GM10248 (cell line): Measurements from ENCODE around the gene SAMD4A.

Experiments
- CTCF ChIA-PET: fragments of 300-600 bp; sonication (Branson Sonifier 250); formaldehyde crosslinking; extraction: SDS; loops from one replicate; lab custom pipeline; 2021; ENCODE audit warnings: antibody characterized with exemption; lab: Yijun Ruan, JAX
- POLR2A ChIA-PET: fragments of 350-650 bp; sonication (Branson Sonifier 250); formaldehyde crosslinking; extraction: SDS; loops from one replicate; lab custom pipeline; 2020; ENCODE audit warnings: antibody characterized with exemption; lab: Yijun Ruan, JAX
- DNase-seq: peaks from one replicate; pipeline ENCODE4 v3.0.0; 2012; ENCODE audit errors: extremely low spot score
- TF ChIP-seq, protein P1 (sequence below): IDR thresholded peaks from 2 replicates; pipeline ENCODE4 v1.5.1; 2012; ENCODE audit warnings: mild to moderate bottlenecking, low read depth; ENCODE audit errors: extremely low read depth, missing control alignments, control extremely low read depth

The SAMD4A gene

DNA sequence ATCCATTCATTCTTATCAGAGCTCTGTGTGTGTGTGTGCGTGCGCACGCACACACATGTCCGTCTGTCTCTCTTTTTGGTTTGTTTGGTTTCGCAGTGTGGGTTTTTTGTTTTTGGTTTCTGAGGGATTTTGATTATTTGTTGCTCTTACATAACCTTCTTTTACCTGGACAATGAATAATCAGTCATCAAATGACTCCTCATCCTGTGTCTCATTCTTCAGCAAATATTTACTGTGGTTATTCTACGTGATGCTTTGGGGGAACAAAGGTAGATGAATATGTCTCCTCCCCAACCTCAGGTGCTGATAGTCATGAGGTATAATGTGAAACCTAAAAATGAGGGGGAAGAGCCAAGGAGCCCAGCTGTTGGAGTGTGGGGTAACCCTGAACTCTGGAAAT, 92.4 kb downstream of the SAMD4A start:
- no peak for DNase-seq
- TF ChIP-seq, protein P1, sequence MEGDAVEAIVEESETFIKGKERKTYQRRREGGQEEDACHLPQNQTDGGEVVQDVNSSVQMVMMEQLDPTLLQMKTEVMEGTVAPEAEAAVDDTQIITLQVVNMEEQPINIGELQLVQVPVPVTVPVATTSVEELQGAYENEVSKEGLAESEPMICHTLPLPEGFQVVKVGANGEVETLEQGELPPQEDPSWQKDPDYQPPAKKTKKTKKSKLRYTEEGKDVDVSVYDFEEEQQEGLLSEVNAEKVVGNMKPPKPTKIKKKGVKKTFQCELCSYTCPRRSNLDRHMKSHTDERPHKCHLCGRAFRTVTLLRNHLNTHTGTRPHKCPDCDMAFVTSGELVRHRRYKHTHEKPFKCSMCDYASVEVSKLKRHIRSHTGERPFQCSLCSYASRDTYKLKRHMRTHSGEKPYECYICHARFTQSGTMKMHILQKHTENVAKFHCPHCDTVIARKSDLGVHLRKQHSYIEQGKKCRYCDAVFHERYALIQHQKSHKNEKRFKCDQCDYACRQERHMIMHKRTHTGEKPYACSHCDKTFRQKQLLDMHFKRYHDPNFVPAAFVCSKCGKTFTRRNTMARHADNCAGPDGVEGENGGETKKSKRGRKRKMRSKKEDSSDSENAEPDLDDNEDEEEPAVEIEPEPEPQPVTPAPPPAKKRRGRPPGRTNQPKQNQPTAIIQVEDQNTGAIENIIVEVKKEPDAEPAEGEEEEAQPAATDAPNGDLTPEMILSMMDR, result no peak
- ChIA-PET CTCF (interaction anchor here (1.9 to 2.1 kb wide), 2 partner anchors 11 to 114 kb away, joined by 4 to 9 read pairs; no protein-coding TSS in a partner anchor), POLR2A (no interaction called here)

DNA sequence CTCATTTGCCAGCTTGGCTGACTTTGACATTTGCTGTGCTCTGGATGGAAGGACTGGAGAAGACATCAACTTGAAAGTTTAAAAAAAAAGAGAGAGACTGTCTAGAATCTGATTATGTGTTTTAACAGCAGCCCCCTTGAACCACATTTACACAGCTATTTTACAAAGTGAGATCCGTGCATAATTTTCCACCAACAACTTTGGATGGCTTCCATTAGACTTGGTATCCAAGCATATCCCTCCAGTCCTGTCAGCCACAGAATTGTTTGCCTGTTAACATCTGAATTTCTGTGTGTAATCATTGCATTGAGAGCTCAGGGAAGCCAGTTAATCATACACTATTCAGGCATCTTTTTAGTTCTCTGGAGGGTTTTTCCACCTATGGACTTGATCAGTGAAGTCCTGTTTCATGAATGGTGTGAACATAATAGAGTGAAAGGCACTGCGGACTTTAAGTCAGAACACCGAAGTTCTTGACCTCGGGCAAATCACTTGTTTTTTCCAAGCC, 93.7 kb downstream of the SAMD4A start:
- CTCF ChIA-PET, result interaction anchor here (1.0 to 2.1 kb wide), 6 partner anchors 10 to 114 kb away, joined by 3 to 9 read pairs (median 4); partner anchors contain the start of gene SAMD4A

GRCh38 chr14:54662491-54663133, 95.7 kb downstream of the SAMD4A start:
- CTCF ChIA-PET, result interaction anchor here (0.9 to 2.3 kb wide), 5 partner anchors 8 to 112 kb away, joined by 3 to 8 read pairs (median 5); no protein-coding TSS in a partner anchor
- TF ChIP-seq, protein P1, result no peak
- no peak for DNase-seq
- POLR2A ChIA-PET, result interaction anchor here (0.6 kb wide), 1 partner anchor 96 kb away, joined by 10 read pairs; no protein-coding TSS in a partner anchor

More for the DNA sequence above, 93.7 kb downstream of the SAMD4A start:
- TF ChIP-seq, protein P1, result no peak
- POLR2A ChIA-PET, result no interaction called here
- DNase-seq, result no peak

DNA sequence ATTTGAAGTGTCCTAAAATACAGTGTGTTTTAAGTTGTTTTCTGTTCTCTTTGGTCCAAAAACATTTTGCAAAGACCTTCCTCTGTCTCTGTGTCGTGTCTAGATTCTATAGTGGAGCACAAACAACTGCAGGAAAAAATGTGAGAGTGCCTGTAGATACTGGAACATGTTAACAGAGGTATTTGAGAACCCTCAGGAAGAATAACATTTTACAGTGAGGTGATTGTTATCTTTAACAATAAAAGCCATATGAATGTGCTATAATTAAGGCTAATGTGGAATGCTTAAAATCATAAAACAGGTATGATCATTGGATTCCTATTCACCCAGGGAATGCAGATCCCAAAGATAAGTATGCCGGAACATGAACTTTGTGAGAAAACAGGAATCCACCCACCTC, 98.0 kb downstream of the SAMD4A start:
- TF ChIP-seq, protein P1, result no peak
- no peak for DNase-seq
- ChIA-PET CTCF (interaction anchor here (0.8 to 3.5 kb wide), 5 partner anchors 14 to 109 kb away, joined by 3 to 10 read pairs (median 3); no protein-coding TSS in a partner anchor), POLR2A (no interaction called here)

- TF ChIP-seq, protein P1, result no peak
Observed at GRCh38 chr14:54665946-54666345, 99.0 kb downstream of the SAMD4A start.

DNA sequence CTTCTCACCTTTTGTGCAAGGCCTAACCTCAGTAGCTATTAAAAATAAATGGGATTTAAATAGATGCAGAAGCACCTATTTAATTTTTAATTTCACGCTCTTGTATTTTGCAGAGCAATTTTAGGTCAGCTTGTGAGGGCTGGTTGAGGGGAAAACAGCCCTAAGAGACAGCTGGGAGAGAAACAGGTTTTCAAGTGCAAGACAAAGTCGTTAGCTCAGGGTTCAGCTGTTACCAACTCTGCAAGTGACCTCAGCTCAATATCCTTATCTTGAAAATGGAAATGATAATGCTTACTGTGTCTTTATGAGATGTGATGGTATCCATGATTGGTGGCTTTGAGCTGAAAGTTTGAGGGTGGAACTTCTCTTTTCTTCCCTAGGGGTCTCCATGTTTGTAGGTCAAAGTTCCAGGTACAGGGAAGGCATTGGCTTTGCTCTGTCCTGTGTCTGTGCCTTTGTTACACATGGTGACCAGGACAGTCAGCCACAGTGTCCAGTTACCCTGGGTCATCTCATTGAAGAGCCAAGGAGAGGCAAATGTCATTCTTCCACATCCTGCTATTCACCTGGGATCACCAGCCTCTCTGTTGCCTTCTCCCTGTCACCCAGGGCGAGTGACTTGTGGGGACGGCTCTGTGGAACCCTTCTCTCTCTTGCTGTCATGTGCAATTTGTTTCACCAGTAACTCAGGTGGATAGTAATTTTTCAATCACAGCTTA, 100.3 kb downstream of the SAMD4A start:
- CTCF ChIA-PET, result interaction anchor here (1.1 to 3.5 kb wide), 9 partner anchors 8 to 127 kb away, joined by 3 to 10 read pairs (median 4); no protein-coding TSS in a partner anchor

More at GRCh38 chr14:54665946-54666345, 99.0 kb downstream of the SAMD4A start:
- ChIA-PET CTCF (interaction anchor here (0.7 to 3.5 kb wide), 14 partner anchors 9 to 108 kb away, joined by 3 to 10 read pairs (median 4); no protein-coding TSS in a partner anchor), POLR2A (no interaction called here)
- peak; percentile 41 for DNase-seq

More for the DNA sequence above, 100.3 kb downstream of the SAMD4A start:
- TF ChIP-seq, protein P1, result no peak
- POLR2A ChIA-PET, result no interaction called here
- DNase-seq, result no peak
